Gastroesophageal sphincter (tissue), 3 donors: Measurements from ENCODE around the gene LPCAT4.
"Not testable (repeated sequence)": the region's sequence is repeated elsewhere in the genome, so short reads cannot be mapped to it uniquely, and the experiment has no call there.

Experiments
- POLR2A ChIP-seq, 2 donors: fragments of 450-650 bp; IDR thresholded peaks; one replicate each; pipeline ENCODE4 v1.6.1; 2017; ENCODE audit warnings: antibody characterized with exemption in 2 of 2, mild to moderate bottlenecking in 2 of 2, moderate library complexity in 1 of 2
- POLR2AphosphoS5 ChIP-seq: sonication (generic); formaldehyde crosslinking; IDR thresholded peaks from one replicate; pipeline ENCODE4 v1.6.1; 2017; ENCODE audit warnings: antibody characterized with exemption
- TF ChIP-seq, protein P1 (sequence below), 4 experiments: fragments of 200-600 bp in 2 of 4; fragments of 450-650 bp in 2 of 4; sonication (generic) in 1 of 4; IDR thresholded peaks; one replicate each; pipeline ENCODE4 v1.5.1; 2017 to 2019; ENCODE audit warnings: antibody characterized with exemption in 4 of 4, mild to moderate bottlenecking in 2 of 4, moderate library complexity in 2 of 4

DNA sequence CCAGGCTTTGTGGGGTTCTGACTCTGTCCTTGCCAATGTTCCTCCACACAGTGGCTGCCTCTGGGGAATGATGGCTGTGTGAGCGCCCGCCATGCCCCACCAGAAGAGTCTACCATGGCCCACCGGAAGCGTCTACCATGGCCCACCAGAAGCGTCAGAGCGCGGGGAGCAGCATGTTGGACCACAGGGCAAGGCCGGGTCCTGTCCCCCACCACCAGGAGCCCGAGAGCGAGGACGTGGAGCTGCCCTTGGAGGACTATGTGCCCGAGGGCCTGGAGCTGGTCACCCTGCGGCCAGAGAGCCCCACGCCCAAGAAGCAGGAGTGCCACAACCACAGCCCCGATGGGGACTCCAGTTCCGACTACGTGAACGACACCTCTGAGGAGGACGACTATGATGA is 42.5 kb upstream of the LPCAT4 start:
- TF ChIP-seq, protein P1, sequence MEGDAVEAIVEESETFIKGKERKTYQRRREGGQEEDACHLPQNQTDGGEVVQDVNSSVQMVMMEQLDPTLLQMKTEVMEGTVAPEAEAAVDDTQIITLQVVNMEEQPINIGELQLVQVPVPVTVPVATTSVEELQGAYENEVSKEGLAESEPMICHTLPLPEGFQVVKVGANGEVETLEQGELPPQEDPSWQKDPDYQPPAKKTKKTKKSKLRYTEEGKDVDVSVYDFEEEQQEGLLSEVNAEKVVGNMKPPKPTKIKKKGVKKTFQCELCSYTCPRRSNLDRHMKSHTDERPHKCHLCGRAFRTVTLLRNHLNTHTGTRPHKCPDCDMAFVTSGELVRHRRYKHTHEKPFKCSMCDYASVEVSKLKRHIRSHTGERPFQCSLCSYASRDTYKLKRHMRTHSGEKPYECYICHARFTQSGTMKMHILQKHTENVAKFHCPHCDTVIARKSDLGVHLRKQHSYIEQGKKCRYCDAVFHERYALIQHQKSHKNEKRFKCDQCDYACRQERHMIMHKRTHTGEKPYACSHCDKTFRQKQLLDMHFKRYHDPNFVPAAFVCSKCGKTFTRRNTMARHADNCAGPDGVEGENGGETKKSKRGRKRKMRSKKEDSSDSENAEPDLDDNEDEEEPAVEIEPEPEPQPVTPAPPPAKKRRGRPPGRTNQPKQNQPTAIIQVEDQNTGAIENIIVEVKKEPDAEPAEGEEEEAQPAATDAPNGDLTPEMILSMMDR (IDR thresholded peaks at IDR 0.05), result not testable (repeated sequence)
- TF ChIP-seq POLR2A (IDR thresholded peaks at IDR 0.05); POLR2AphosphoS5: not testable (repeated sequence)
